IMR-90 (cell line): ENCODE results near the gene EXOC4. TPM values are rescaled to one million over a fixed set of nuclear protein-coding genes. Genes with fewer than 3 reads are reported as not detected.
A peak's percentile ranks its signal among the peaks of the same experiment; 100 is the strongest.

Experiments used
- ATAC-seq: fragments of 200-7000 bp; cut with Tn5 transposase; 2 replicates; pipeline ENCODE4 v1.9.1; 2020; ENCODE audit warnings: low read depth, mild to moderate bottlenecking, moderate library complexity
- BruUV-seq: library from RNA; stranded (reverse); fragments of 400-500 nt; replicated peaks from 2 replicates; lab custom pipeline; 2021; lab: Mats Ljungman, UMichigan
- CTCF ChIA-PET: fragments of 300-600 bp; formaldehyde crosslinking; extraction: SDS; loops from one replicate; lab custom pipeline; 2021; ENCODE audit warnings: antibody characterized with exemption; lab: Yijun Ruan, JAX
- POLR2A ChIA-PET: fragments of 300-600 bp; sonication (Branson Sonifier 250); formaldehyde crosslinking; loops from one replicate; lab custom pipeline; 2022; ENCODE audit warnings: antibody characterized with exemption; ENCODE audit not compliant: unreplicated experiment; lab: Charles Lee
- DNase-seq: peaks from one replicate; pipeline ENCODE4 v3.0.0; 2013
- H2AFZ ChIP-seq: replicated peaks from 2 replicates; pipeline ENCODE3; 2013; ENCODE audit warnings: low read length, mild to moderate bottlenecking; ENCODE audit not compliant: poor library complexity
- H2AK5ac ChIP-seq: 2 replicates; pipeline ENCODE4 v1.6.1; 2013; ENCODE audit warnings: low read depth, low read length, inconsistent platforms
- H2AK9ac ChIP-seq: replicated peaks from 2 replicates; pipeline ENCODE3; 2013; ENCODE audit warnings: mild to moderate bottlenecking, low read depth, low read length, moderate library complexity; ENCODE audit not compliant: poor library complexity
- H2BK120ac ChIP-seq: 2 replicates; pipeline ENCODE4 v1.6.1; 2013; ENCODE audit warnings: low read depth, low read length, inconsistent platforms
- H2BK15ac ChIP-seq: 3 replicates; pipeline ENCODE4 v1.6.1; 2013; ENCODE audit warnings: low read depth, low read length, inconsistent platforms
- H2BK20ac ChIP-seq: 2 replicates; pipeline ENCODE4 v1.6.1; 2013; ENCODE audit warnings: low read depth, mild to moderate bottlenecking, inconsistent platforms, low read length, moderate library complexity
- H2BK5ac ChIP-seq: 2 replicates; pipeline ENCODE4 v1.6.1; 2013; ENCODE audit warnings: mild to moderate bottlenecking, low read depth, low read length, inconsistent platforms; ENCODE audit not compliant: poor library complexity, severe bottlenecking
- H3K14ac ChIP-seq: replicated peaks from 2 replicates; pipeline ENCODE4 v1.6.1; 2013; ENCODE audit warnings: low read depth, low read length, inconsistent platforms
- H3K18ac ChIP-seq: 2 replicates; pipeline ENCODE4 v1.6.1; 2013; ENCODE audit warnings: low read depth, low read length, control low read depth
- H3K23ac ChIP-seq: 2 replicates; pipeline ENCODE4 v1.6.1; 2013; ENCODE audit warnings: low read depth, low read length, inconsistent platforms
- H3K27ac ChIP-seq: 2 replicates; pipeline ENCODE4 v1.5.1; 2013; ENCODE audit warnings: mild to moderate bottlenecking, control low read depth, low read length; ENCODE audit not compliant: insufficient read depth
- H3K27me3 ChIP-seq: 2 replicates; pipeline ENCODE4 v1.6.1; 2013; ENCODE audit warnings: low read length; ENCODE audit not compliant: control insufficient read depth, insufficient read depth
- H3K36me3 ChIP-seq: 2 replicates; pipeline ENCODE4 v1.6.1; 2013; ENCODE audit warnings: low read length, mixed read lengths; ENCODE audit not compliant: control insufficient read depth, insufficient read depth
- H3K4ac ChIP-seq: 2 replicates; pipeline ENCODE4 v1.6.1; 2013; ENCODE audit warnings: low read depth, low read length, inconsistent platforms
- H3K4me1 ChIP-seq: 2 replicates; pipeline ENCODE4 v1.6.1; 2013; ENCODE audit warnings: low read length, mixed read lengths; ENCODE audit not compliant: control insufficient read depth, insufficient read depth
- H3K4me2 ChIP-seq: 2 replicates; pipeline ENCODE4 v1.6.1; 2013; ENCODE audit warnings: low read depth, mild to moderate bottlenecking, control low read depth, low read length, moderate library complexity
- H3K4me3 ChIP-seq: 2 replicates; pipeline ENCODE4 v1.5.1; 2013; ENCODE audit warnings: low read depth, mild to moderate bottlenecking, control low read depth, low read length, moderate library complexity; ENCODE audit not compliant: insufficient read depth
- H3K56ac ChIP-seq: 2 replicates; pipeline ENCODE4 v1.6.1; 2013; ENCODE audit warnings: low read length, inconsistent platforms; ENCODE audit not compliant: insufficient read depth; ENCODE audit errors: extremely low read depth
- H3K79me1 ChIP-seq, 2 experiments: 2 replicates each; pipeline ENCODE4 v1.6.1; 2013; ENCODE audit warnings: low read length in 2 of 2, inconsistent platforms in 1 of 2, low read depth in 1 of 2
- H3K9ac ChIP-seq: 2 replicates; pipeline ENCODE4 v1.6.1; 2013; ENCODE audit warnings: low read depth, low read length, control low read depth
- H3K9me1 ChIP-seq: 2 replicates; pipeline ENCODE4 v1.6.1; 2013; ENCODE audit warnings: low read length, inconsistent platforms; ENCODE audit not compliant: insufficient read depth
- H3K9me3 ChIP-seq: 2 replicates; pipeline ENCODE4 v1.6.1; 2013; ENCODE audit warnings: low read length; ENCODE audit not compliant: control insufficient read depth, insufficient read depth
- H4K20me1 ChIP-seq: 2 replicates; pipeline ENCODE4 v1.6.1; 2013; ENCODE audit warnings: low read length, inconsistent platforms; ENCODE audit not compliant: insufficient read depth
- H4K5ac ChIP-seq: 2 replicates; pipeline ENCODE4 v1.6.1; 2013; ENCODE audit warnings: mild to moderate bottlenecking, low read depth, low read length, control low read depth
- H4K8ac ChIP-seq, 2 experiments: 2 replicates each; pipeline ENCODE4 v1.6.1; 2013; ENCODE audit warnings: low read depth in 2 of 2, low read length in 2 of 2, control low read depth in 1 of 2, inconsistent platforms in 1 of 2
- H4K91ac ChIP-seq: 2 replicates; pipeline ENCODE4 v1.6.1; 2013; ENCODE audit warnings: low read depth, low read length, inconsistent platforms; ENCODE audit not compliant: insufficient read depth
- MAFK ChIP-seq: IDR thresholded peaks from 2 replicates; pipeline ENCODE4 v1.6.1; 2012; ENCODE audit warnings: low read depth, low read length, improper control_type of control experiment
- MXI1 ChIP-seq: IDR thresholded peaks from 2 replicates; pipeline ENCODE4 v1.6.1; 2012; ENCODE audit warnings: low read depth, mild to moderate bottlenecking, low read length, moderate library complexity, borderline replicate concordance
- WGBS, 2 experiments: methylation state at CpG; one replicate each; pipeline versions ENCODE4 v1.1.5 to v1.1.7; 2013; ENCODE audit warnings: missing lambda C conversion rate in 2 of 2; ENCODE audit not compliant: insufficient read length in 1 of 2; ENCODE audit errors: extremely low coverage in 2 of 2; 5-methylcytosine and 5-hydroxymethylcytosine counted together
- dilution Hi-C: fragments of 300-500 bp; cut with HindIII; formaldehyde crosslinking; loops from one replicate; pipeline ENCODE4 v1.14.3; 2018; ENCODE audit warnings: low sequenced_read_pairs; ENCODE audit not compliant: unreplicated experiment
- in situ Hi-C: fragments of 300-500 bp; cut with MboI; formaldehyde crosslinking; loops from 3 replicates; pipeline ENCODE4 v1.14.3; 2019; ENCODE audit warnings: low sequenced_read_pairs, inconsistent platforms, mixed read lengths
- intact Hi-C: fragments of 100-400 bp; cut with micrococcal nuclease; formaldehyde crosslinking; loops from 2 replicates; pipeline ENCODE4 v1.10.0; 2022
- polyA plus RNA-seq, 3 experiments: library from polyadenylated mRNA; depleted of rRNA; stranded (reverse); fragments of >200 nt; gene quantifications; 2 replicates each; pipeline ENCODE4 v1.2.3, GENCODE V29; 2012; ENCODE audit warnings: low replicate concordance in 1 of 3
- total RNA-seq: library from RNA; depleted of rRNA; stranded (reverse); fragments of >200 nt; gene quantifications from 2 replicates; pipeline ENCODE4 v1.2.3, GENCODE V29; 2012

EXOC4 gene
- total and polyA plus RNA-seq, 2 of the 4 experiments (the other 2 are of a cell fraction): 25.4 to 94.6 TPM

DNA sequence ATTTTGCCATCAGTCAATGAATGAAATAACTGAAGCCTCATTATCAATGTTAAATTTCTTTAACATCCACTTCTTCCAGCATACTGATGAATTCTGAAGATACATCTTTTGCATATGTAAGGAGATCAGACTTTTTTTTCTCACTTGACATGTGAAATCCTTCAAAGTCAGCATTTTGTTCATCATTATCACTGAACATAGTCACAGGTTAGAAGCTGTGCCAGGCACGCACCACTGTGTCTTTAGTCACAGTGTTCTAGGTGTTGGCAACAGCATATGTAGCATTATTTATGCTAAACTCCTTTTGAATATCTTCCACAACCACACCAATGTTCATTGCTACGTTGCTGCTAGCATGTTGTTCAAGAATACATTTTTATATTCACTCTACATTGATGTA lies 450.1 kb downstream of the EXOC4 start:
- TF ChIP-seq MXI1 (no peak), MAFK (peak; percentile 24; the same call in 1 of the 2 replicates)
- no peak overlapping the region for H3K4me3 ChIP-seq
- no peak for ATAC-seq

More for the DNA sequence above, 450.1 kb downstream of the EXOC4 start:
- Histone ChIP-seq H3K18ac (peak overlapping the region; percentile 39; the same call in 1 of the 2 replicates), H3K36me3 (no peaks in the 10 kb centered on the region), H2AK9ac (no peak overlapping the region), H4K91ac (peak overlapping the region; percentile 27; the same call in 1 of the 2 replicates), H2BK15ac (peak overlapping the region; percentile 24; the same call in 1 of the 3 replicates), H4K5ac (peak overlapping the region; percentile 14; the same call in 1 of the 2 replicates), H3K14ac (peak overlapping the region; percentile 69; the same call in 1 of the 2 replicates), H3K79me1 (0 out of 4 replicates have a peak, but pooled peaks cover 0 to 12% of the 10 kb centered on the region in 2 experiments), H3K4ac (peak overlapping the region; percentile 66), H2AK5ac (peak overlapping the region; percentile 80; the same call in 1 of the 2 replicates), H4K20me1 (no peaks in the 10 kb centered on the region), H4K8ac (no peak overlapping the region; a peak in 1 of 4 replicates), H2BK20ac (peak overlapping the region; percentile 68; the same call in 1 of the 2 replicates), H3K4me1 (peaks cover 9% of the 10 kb centered on the region), H3K27me3 (no peaks in the 10 kb centered on the region), H3K9me1 (peaks cover 11% of the 10 kb centered on the region), H2AFZ (no peak overlapping the region), H3K9ac (no peak overlapping the region), H3K23ac (no peak overlapping the region), H2BK120ac (peak overlapping the region; percentile 59), H3K9me3 (no peaks in the 10 kb centered on the region), H3K27ac (peak overlapping the region; percentile 48; the same call in 1 of the 2 replicates), H3K56ac (no peak overlapping the region), H2BK5ac (peak overlapping the region; percentile 75), H3K4me2 (peak overlapping the region; percentile 53)
- in situ Hi-C loops (no loop called here), dilution Hi-C loops (no loop called here), intact Hi-C loops (loop anchor here (5.0 kb wide), 1 partner anchor 1141 kb away; no protein-coding TSS in a partner anchor)
- no CpG with 5 or more reads among the region's 2 CpGs for WGBS, 2 experiments
- POLR2A ChIA-PET: no interaction called here
- BruUV-seq: no TSS peak
- CTCF ChIA-PET: interaction anchor here (1.0 kb wide), 2 partner anchors 18 to 59 kb away, joined by 3 read pairs; no protein-coding TSS in a partner anchor
- DNase-seq: no peak
